OCI-LY1 (cell line): ENCODE results near the gene SH3PXD2A.

Source experiments
- EZH2 ChIP-seq: fragments of 200-600 bp; sonication (generic), shearing (Covaris generic); IDR thresholded peaks from 2 replicates; pipeline ENCODE4 v1.8.0; 2017; ENCODE audit warnings: borderline replicate concordance, mixed run types, mild to moderate bottlenecking, antibody characterized with exemption, low read length, moderate library complexity, mixed read lengths
- TF ChIP-seq, protein P1 (sequence below): fragments of 200-600 bp; sonication (generic), shearing (Covaris generic); IDR thresholded peaks from 2 replicates; pipeline ENCODE4 v1.5.1; 2017; ENCODE audit warnings: mild to moderate bottlenecking, antibody characterized with exemption, low read length, moderate library complexity, mixed read lengths

DNA sequence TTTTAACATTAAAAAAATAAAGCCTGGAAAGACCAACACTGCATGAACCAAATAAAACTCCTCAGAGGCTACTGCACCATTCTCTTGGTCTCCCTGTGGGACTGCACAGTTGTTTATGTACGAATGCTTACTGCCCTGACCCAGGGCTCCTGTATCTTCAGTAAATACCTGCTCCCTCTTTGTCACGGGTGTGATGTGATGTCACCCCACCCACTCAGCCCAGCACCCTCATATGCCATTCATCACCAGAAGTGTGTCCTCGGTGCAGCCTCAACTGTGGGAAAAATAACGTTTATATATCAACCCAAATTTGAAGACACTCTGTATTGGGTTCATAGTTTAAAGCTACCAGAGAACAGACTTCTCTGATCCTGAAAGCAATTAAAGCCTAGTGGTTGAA, 14.0 kb upstream of the SH3PXD2A start:
- TF ChIP-seq, protein P1, sequence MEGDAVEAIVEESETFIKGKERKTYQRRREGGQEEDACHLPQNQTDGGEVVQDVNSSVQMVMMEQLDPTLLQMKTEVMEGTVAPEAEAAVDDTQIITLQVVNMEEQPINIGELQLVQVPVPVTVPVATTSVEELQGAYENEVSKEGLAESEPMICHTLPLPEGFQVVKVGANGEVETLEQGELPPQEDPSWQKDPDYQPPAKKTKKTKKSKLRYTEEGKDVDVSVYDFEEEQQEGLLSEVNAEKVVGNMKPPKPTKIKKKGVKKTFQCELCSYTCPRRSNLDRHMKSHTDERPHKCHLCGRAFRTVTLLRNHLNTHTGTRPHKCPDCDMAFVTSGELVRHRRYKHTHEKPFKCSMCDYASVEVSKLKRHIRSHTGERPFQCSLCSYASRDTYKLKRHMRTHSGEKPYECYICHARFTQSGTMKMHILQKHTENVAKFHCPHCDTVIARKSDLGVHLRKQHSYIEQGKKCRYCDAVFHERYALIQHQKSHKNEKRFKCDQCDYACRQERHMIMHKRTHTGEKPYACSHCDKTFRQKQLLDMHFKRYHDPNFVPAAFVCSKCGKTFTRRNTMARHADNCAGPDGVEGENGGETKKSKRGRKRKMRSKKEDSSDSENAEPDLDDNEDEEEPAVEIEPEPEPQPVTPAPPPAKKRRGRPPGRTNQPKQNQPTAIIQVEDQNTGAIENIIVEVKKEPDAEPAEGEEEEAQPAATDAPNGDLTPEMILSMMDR: no peak
- TF ChIP-seq EZH2: no peak
